Tibial nerve (tissue), 4 donors: ENCODE results near the gene LIM2. TPM values are rescaled to one million over a fixed set of nuclear protein-coding genes. Genes with fewer than 3 reads are reported as not detected.

Experiments
- DNase-seq, 2 donors: peaks; one replicate each; pipeline ENCODE4 v3.0.0-alpha.2; 2019; ENCODE audit warnings: low spot score in 2 of 2
- H3K27ac ChIP-seq, 4 donors: fragments of 200-600 bp; sonication (generic) in 3 of 4; one replicate each; pipeline ENCODE4 v1.5.1; 2017 to 2019; ENCODE audit warnings: mild to moderate bottlenecking in 1 of 4
- H3K27me3 ChIP-seq, 2 donors: fragments of 200-600 bp; sonication (generic) in 1 of 2; one replicate each; pipeline versions ENCODE4 v1.5.1 to v1.6.0; 2017 to 2019
- H3K36me3 ChIP-seq, 3 donors: fragments of 200-600 bp; sonication (generic); one replicate each; pipeline ENCODE4 v1.5.1; 2018 to 2019
- H3K4me1 ChIP-seq, 4 donors: fragments of 200-600 bp; sonication (generic) in 3 of 4; one replicate each; pipeline ENCODE4 v1.5.1; 2017 to 2019
- H3K4me3 ChIP-seq, 4 donors: fragments of 200-600 bp; sonication (generic) in 3 of 4; one replicate each; pipeline ENCODE4 v1.5.1; 2017 to 2019; ENCODE audit warnings: mild to moderate bottlenecking in 1 of 4, moderate library complexity in 1 of 4
- H3K9me3 ChIP-seq, 4 donors: fragments of 200-600 bp; sonication (generic) in 3 of 4; one replicate each; pipeline ENCODE4 v1.5.1; 2017 to 2019
- CTCF ChIP-seq, 5 experiments: fragments of 200-600 bp in 3 of 5; fragments of 450-650 bp in 2 of 5; sonication (generic) in 3 of 5; IDR thresholded peaks; one replicate each; pipeline ENCODE4 v1.5.1; 2016 to 2019; ENCODE audit warnings: antibody characterized with exemption in 5 of 5, mild to moderate bottlenecking in 3 of 5, moderate library complexity in 2 of 5
- EP300 ChIP-seq, 2 donors: sonication (generic); formaldehyde crosslinking; IDR thresholded peaks; one replicate each; pipeline ENCODE4 v1.6.1; 2017; ENCODE audit warnings: antibody characterized with exemption in 2 of 2, mild to moderate bottlenecking in 1 of 2
- POLR2A ChIP-seq, 2 donors: fragments of 450-650 bp; IDR thresholded peaks; one replicate each; pipeline ENCODE4 v1.6.1; 2017; ENCODE audit warnings: antibody characterized with exemption in 2 of 2, mild to moderate bottlenecking in 2 of 2, moderate library complexity in 2 of 2
- WGBS, 2 donors: methylation state at CpG; one replicate each; pipeline ENCODE4 v1.1.5; 2018; 5-methylcytosine and 5-hydroxymethylcytosine counted together
- total RNA-seq, 4 donors: library from RNA; depleted of rRNA; stranded (reverse); fragments of >200 nt; gene quantifications; one replicate each; pipeline ENCODE4 v1.1.0, GENCODE V29; 2016

LIM2 gene
- total RNA-seq, 4 donors from 2014 or later, result not detected

- Histone ChIP-seq H3K27ac (peak overlapping the region in 1 of 4 donors; percentile 44), H3K36me3 (no peaks in the 10 kb centered on the region), H3K4me1 (peaks cover 0 to 25% (median 3%) of the 10 kb centered on the region in 4 donors), H3K4me3 (no peak overlapping the region), H3K27me3 (no peaks in the 10 kb centered on the region), H3K9me3 (no peaks in the 10 kb centered on the region)
- DNase-seq, result no peak
- TF ChIP-seq EP300 (IDR thresholded peaks at IDR 0.05) (no peak), POLR2A (IDR thresholded peaks at IDR 0.05) (no peak), CTCF (IDR thresholded peaks at IDR 0.05) (no peak)
- whole genome bisulfite sequencing, 2 donors, result 74 to 83% methylated on average over 4 of the region's 4 CpGs
Observed at GRCh38 chr19:51359294-51359693, 28.5 kb downstream of the LIM2 start.

- Histone ChIP-seq H3K4me3 (no peak overlapping the region), H3K27ac (no peak overlapping the region), H3K9me3 (no peaks in the 10 kb centered on the region), H3K27me3 (no peaks in the 10 kb centered on the region), H3K36me3 (peaks cover 0 to 1% (median 0%) of the 10 kb centered on the region in 3 donors), H3K4me1 (peaks cover 0 to 21% (median 6%) of the 10 kb centered on the region in 4 donors)
- DNase-seq, result no peak
- 76 to 84% methylated on average over 7 of the region's 7 CpGs for WGBS, 2 donors
- TF ChIP-seq EP300 (IDR thresholded peaks at IDR 0.05), result no peak
- no peak for TF ChIP-seq CTCF (IDR thresholded peaks at IDR 0.05)
- no peak for TF ChIP-seq POLR2A (IDR thresholded peaks at IDR 0.05)
Observed at GRCh38 chr19:51357952-51358351, 29.8 kb downstream of the LIM2 start.

- H3K9me3 ChIP-seq, result no peaks in the 10 kb centered on the region
- H3K27me3 ChIP-seq, result no peaks in the 10 kb centered on the region
- H3K27ac ChIP-seq, result no peak overlapping the region
- H3K4me3 ChIP-seq, result no peak overlapping the region
- no peak for DNase-seq
- H3K4me1 ChIP-seq, result peaks cover 0 to 12% (median 6%) of the 10 kb centered on the region in 4 donors
- TF ChIP-seq EP300 (IDR thresholded peaks at IDR 0.05) (no peak), POLR2A (IDR thresholded peaks at IDR 0.05) (no peak), CTCF (IDR thresholded peaks at IDR 0.05) (no peak)
- WGBS, 2 donors, result 93 to 95% methylated on average over 10 of the region's 10 CpGs
- H3K36me3 ChIP-seq, result peaks cover 2 to 16% (median 4%) of the 10 kb centered on the region in 3 donors
Observed at GRCh38 chr19:51356159-51356801, 31.5 kb downstream of the LIM2 start.

- peak in 1 of 2 donors; percentile 20 for TF ChIP-seq POLR2A (IDR thresholded peaks at IDR 0.05)
- TF ChIP-seq EP300 (IDR thresholded peaks at IDR 0.05), result no peak
- no peak for DNase-seq
- H3K27me3 ChIP-seq, result no peaks in the 10 kb centered on the region
- H3K27ac ChIP-seq, result peak overlapping the region; percentile 51 to 83 (median 68)
- WGBS, 2 donors, result 18 to 27% methylated on average over 8 of the region's 8 CpGs
- H3K9me3 ChIP-seq, result no peaks in the 10 kb centered on the region
- no peak overlapping the region for H3K4me3 ChIP-seq
- peaks cover 2 to 31% (median 4%) of the 10 kb centered on the region in 3 donors for H3K36me3 ChIP-seq
- H3K4me1 ChIP-seq, result peaks cover 0 to 12% (median 6%) of the 10 kb centered on the region in 4 donors
Observed at GRCh38 chr19:51354742-51355148, 33.0 kb downstream of the LIM2 start.

- 48 to 50% methylated on average over 12 of the region's 12 CpGs for WGBS, 2 donors
- Histone ChIP-seq H3K27me3 (no peaks in the 10 kb centered on the region), H3K4me1 (peaks cover 0 to 12% (median 6%) of the 10 kb centered on the region in 4 donors), H3K4me3 (no peak overlapping the region), H3K36me3 (peaks cover 2 to 33% (median 4%) of the 10 kb centered on the region in 3 donors), H3K9me3 (no peaks in the 10 kb centered on the region), H3K27ac (peak overlapping the region; percentile 51 to 83 (median 68))
- TF ChIP-seq POLR2A (IDR thresholded peaks at IDR 0.05) (no peak), CTCF (IDR thresholded peaks at IDR 0.05) (no peak), EP300 (IDR thresholded peaks at IDR 0.05) (no peak)
- no peak for DNase-seq
Observed at GRCh38 chr19:51354103-51354741, 33.6 kb downstream of the LIM2 start.
